MCF 10A (cell line): ENCODE measurements around the gene DGKG. TPM values are rescaled to one million over a fixed set of nuclear protein-coding genes. Genes with fewer than 3 reads are reported as not detected.

ENCODE experiments used
- BruUV-seq: library from RNA; stranded (reverse); fragments of 400-500 nt; replicated peaks from 2 replicates; lab custom pipeline; 2021; lab: Mats Ljungman, UMichigan
- CTCF ChIA-PET: fragments of 300-600 bp; sonication (Branson Sonifier 250); formaldehyde crosslinking; extraction: SDS; loops from one replicate; lab custom pipeline; 2021; ENCODE audit warnings: antibody characterized with exemption, inconsistent platforms; lab: Yijun Ruan, JAX
- POLR2A ChIA-PET: fragments of 300-600, 350-650 bp; sonication (Branson Sonifier 250); formaldehyde crosslinking; extraction: SDS; loops from one replicate; lab custom pipeline; 2020; ENCODE audit warnings: antibody characterized with exemption, inconsistent platforms; lab: Yijun Ruan, JAX
- DNase-seq: peaks from one replicate; pipeline ENCODE4 v3.0.0-alpha.2; 2018; ENCODE audit not compliant: unreplicated experiment
- H3K27ac Mint-ChIP-seq: one replicate; pipeline ENCODE4 v1.8.0; 2022; ENCODE audit warnings: mild to moderate bottlenecking, low read depth, mixed read lengths; ENCODE audit not compliant: unreplicated experiment
- H3K27me3 Mint-ChIP-seq: one replicate; pipeline ENCODE4 v1.8.0; 2022; ENCODE audit warnings: mixed read lengths; ENCODE audit not compliant: insufficient read depth, unreplicated experiment
- H3K36me3 Mint-ChIP-seq: one replicate; pipeline ENCODE4 v1.8.0; 2022; ENCODE audit warnings: mild to moderate bottlenecking, moderate library complexity, mixed read lengths; ENCODE audit not compliant: insufficient read depth, unreplicated experiment
- H3K4me1 Mint-ChIP-seq: one replicate; pipeline ENCODE4 v1.8.0; 2022; ENCODE audit warnings: mixed read lengths; ENCODE audit not compliant: insufficient read depth, unreplicated experiment
- H3K4me3 Mint-ChIP-seq: one replicate; pipeline ENCODE4 v1.8.0; 2022; ENCODE audit warnings: mild to moderate bottlenecking, moderate library complexity, mixed read lengths; ENCODE audit not compliant: unreplicated experiment
- H3K9me3 Mint-ChIP-seq: one replicate; pipeline ENCODE4 v1.8.0; 2022; ENCODE audit warnings: mixed read lengths; ENCODE audit not compliant: unreplicated experiment
- intact Hi-C: fragments of 100-400 bp; cut with micrococcal nuclease; formaldehyde crosslinking; loops from 2 replicates; pipeline ENCODE4 v1.14.1; 2022
- total RNA-seq: library from RNA; stranded (reverse); gene quantifications from 2 replicates; pipeline ENCODE4 v1.2.3, GENCODE V29; 2022
- TF ChIP-seq, protein P1 (sequence below): fragments of 200-600 bp; IDR thresholded peaks from one replicate; pipeline ENCODE4 v1.8.0; 2022; ENCODE audit warnings: antibody characterized with exemption, mild to moderate bottlenecking; ENCODE audit not compliant: unreplicated experiment

DGKG gene
- total RNA-seq, 1 experiment from 2014 or later, result not detected

DNA sequence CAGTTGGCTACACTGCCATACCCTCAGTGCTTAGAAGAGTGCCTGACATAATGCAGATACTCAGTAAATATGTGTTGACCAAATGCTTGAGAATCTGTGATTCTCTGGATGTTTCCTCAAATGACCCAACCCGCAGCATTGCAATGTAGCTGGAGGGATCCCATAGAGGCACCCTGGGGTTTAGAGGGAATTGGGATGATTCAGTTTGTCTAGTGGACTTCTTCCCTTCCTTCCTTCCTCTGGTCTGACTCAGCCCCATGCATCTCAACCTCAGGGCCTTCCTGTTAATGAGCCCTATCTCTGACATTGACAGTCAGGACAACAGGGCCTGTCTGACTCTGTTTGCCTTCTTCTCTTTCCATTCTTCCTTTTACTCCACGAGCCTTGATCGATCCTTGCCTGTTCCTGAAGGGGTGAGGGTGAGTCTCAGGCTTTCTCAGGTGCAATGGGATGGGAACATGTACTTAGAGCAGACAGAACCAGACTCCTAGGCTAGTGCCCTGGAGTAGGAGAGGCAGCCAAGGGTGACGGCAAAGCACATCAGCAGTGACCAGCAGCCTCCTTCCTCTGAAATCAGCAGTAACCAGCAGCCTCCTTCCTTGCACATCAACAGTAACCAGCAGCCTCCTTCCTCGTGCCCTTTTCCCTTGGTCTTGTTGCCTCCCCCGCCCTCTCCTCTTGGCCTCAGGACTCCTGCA, 78.2 kb downstream of the DGKG start:
- H3K9me3 Mint-ChIP-seq, result no peaks in the 10 kb centered on the region
- H3K4me1 Mint-ChIP-seq, result no peaks in the 10 kb centered on the region
- intact Hi-C loops, result no loop called here
- no peaks in the 10 kb centered on the region for H3K36me3 Mint-ChIP-seq
- DNase-seq, result peak; percentile 40
- TF ChIP-seq, protein P1, sequence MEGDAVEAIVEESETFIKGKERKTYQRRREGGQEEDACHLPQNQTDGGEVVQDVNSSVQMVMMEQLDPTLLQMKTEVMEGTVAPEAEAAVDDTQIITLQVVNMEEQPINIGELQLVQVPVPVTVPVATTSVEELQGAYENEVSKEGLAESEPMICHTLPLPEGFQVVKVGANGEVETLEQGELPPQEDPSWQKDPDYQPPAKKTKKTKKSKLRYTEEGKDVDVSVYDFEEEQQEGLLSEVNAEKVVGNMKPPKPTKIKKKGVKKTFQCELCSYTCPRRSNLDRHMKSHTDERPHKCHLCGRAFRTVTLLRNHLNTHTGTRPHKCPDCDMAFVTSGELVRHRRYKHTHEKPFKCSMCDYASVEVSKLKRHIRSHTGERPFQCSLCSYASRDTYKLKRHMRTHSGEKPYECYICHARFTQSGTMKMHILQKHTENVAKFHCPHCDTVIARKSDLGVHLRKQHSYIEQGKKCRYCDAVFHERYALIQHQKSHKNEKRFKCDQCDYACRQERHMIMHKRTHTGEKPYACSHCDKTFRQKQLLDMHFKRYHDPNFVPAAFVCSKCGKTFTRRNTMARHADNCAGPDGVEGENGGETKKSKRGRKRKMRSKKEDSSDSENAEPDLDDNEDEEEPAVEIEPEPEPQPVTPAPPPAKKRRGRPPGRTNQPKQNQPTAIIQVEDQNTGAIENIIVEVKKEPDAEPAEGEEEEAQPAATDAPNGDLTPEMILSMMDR, result no peak
- H3K4me3 Mint-ChIP-seq, result no peak overlapping the region
- no TSS peak for BruUV-seq
- CTCF ChIA-PET, result no interaction called here
- H3K27ac Mint-ChIP-seq, result no peak overlapping the region
- H3K27me3 Mint-ChIP-seq, result peaks cover 12% of the 10 kb centered on the region
- POLR2A ChIA-PET, result no interaction called here

DNA sequence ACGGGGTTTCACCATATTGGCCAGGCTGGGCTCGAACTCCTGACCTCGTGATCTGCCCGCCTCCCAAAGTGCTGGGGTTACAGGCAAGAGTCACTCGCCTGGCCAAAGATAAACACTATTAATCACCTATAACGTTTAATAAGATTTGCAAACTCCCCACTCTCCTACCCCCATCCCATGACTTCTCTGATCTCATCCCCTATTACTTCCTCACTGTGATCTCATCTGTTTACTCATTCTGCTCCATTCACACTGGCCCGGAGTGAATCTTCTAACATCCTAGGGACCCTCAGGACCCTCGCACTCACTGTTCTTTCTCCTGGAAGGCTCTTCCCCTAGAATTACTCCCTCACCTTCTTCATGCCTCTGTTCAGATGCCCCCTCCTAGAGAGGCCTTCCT, 78.9 kb downstream of the DGKG start:
- H3K36me3 Mint-ChIP-seq, result no peaks in the 10 kb centered on the region
- H3K9me3 Mint-ChIP-seq, result no peaks in the 10 kb centered on the region
- BruUV-seq, result no TSS peak
- H3K27ac Mint-ChIP-seq, result no peak overlapping the region
- no peaks in the 10 kb centered on the region for H3K4me1 Mint-ChIP-seq
- DNase-seq, result no peak
- TF ChIP-seq, protein P1, result no peak
- POLR2A ChIA-PET, result no interaction called here
- H3K4me3 Mint-ChIP-seq, result no peak overlapping the region
- H3K27me3 Mint-ChIP-seq, result peaks cover 16% of the 10 kb centered on the region
- intact Hi-C loops, result no loop called here
- CTCF ChIA-PET, result no interaction called here

DNA sequence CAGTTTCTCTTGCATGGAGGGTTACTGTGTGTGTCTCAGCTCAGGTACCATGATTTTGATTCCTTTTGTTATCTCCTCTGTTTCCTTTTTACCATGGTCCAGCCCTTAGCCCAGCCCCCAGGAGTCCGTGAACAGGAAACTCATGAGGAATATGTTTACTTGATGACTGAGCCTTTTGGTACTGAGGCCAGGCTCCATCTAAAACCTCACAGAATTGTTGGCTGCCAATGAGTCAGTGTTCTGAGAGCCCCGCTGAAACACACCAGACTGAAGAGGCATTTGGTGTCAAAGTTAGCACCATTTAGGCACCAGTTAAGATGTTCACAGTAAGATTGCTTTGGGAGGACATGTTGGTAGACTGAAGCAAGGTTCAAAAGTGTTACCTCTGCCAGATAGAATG, 80.9 kb downstream of the DGKG start:
- TF ChIP-seq, protein P1, result no peak
- Mint-ChIP-seq H3K4me3 (no peak overlapping the region), H3K27ac (no peak overlapping the region), H3K9me3 (no peaks in the 10 kb centered on the region), H3K36me3 (no peaks in the 10 kb centered on the region), H3K27me3 (peaks cover 16% of the 10 kb centered on the region), H3K4me1 (no peaks in the 10 kb centered on the region)
- DNase-seq, result peak; percentile 32
- CTCF ChIA-PET, result interaction anchor here (0.6 to 1.5 kb wide), 7 partner anchors 35 to 408 kb away, joined by 3 to 7 read pairs (median 5); no protein-coding TSS in a partner anchor
- intact Hi-C loops, result no loop called here
- POLR2A ChIA-PET, result no interaction called here
- no TSS peak for BruUV-seq

DNA sequence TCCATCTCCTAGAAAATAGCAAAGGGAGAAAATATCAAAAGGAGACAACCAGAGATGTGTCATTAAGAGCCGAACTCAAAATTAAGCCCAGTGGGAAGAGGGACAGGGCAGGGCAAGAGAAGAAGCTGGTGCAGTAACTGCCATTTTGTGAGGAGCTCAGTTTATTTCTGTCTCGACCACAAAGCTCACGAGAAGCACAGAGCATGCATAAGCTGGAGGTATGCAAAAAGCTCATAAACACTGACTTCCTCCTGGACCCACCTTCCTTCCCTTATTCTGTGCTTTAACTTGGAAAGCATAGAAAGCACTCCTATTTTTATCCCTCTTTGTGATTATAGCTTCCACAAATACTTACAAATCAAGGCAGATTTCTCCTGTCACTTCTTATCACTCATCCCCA, 81.3 kb downstream of the DGKG start:
- H3K27ac Mint-ChIP-seq, result no peak overlapping the region
- intact Hi-C loops, result no loop called here
- BruUV-seq, result no TSS peak
- no peaks in the 10 kb centered on the region for H3K9me3 Mint-ChIP-seq
- no peak for DNase-seq
- H3K4me3 Mint-ChIP-seq, result no peak overlapping the region
- peaks cover 16% of the 10 kb centered on the region for H3K27me3 Mint-ChIP-seq
- H3K4me1 Mint-ChIP-seq, result no peaks in the 10 kb centered on the region
- POLR2A ChIA-PET, result no interaction called here
- H3K36me3 Mint-ChIP-seq, result no peaks in the 10 kb centered on the region
- TF ChIP-seq, protein P1, result no peak
- CTCF ChIA-PET, result interaction anchor here (0.7 to 1.5 kb wide), 7 partner anchors 36 to 999 kb away, joined by 3 to 6 read pairs (median 4); no protein-coding TSS in a partner anchor
